Posterior cingulate gyrus (tissue), 11 donors: ENCODE data around the gene POU2AF3.

ENCODE experiments used
- DNase-seq, 10 donors: peaks; one replicate each; pipeline versions ENCODE4 v3.0.0 to v3.0.0-alpha.2; 2020 to 2021; ENCODE audit warnings: mixed read lengths in 3 of 10
- intact Hi-C: fragments of 100-400 bp; cut with DNase I; formaldehyde crosslinking; loops from one replicate; pipeline ENCODE4 v1.15.1; 2023

The POU2AF3 gene

GRCh38 chr11:111324277-111324720 lies 26.0 kb downstream of the POU2AF3 start:
- intact Hi-C loops, result no loop called here
- peak in 1 of 10 donors; percentile 82 for DNase-seq

DNA sequence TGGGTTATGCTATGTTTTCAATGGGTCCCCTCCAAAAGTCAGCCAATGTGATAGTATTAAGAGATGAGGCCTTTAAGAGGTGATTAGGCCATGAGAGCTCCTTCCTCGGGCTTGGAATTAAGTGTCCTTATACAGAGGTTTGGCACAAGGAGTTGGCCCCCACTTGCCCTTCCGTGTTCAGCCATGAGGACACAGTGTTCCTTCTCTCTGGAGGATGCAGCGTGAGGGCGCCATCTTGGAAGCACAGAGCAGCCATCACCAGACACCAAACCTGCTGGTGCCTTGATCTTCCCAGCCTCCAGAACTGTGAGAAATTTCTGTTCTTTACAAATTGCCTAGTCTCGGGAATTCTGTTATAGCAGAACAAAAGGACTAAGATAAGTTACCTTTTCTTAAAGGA lies 26.9 kb downstream of the POU2AF3 start:
- intact Hi-C loops, result no loop called here
- DNase-seq, result no peak

GRCh38 chr11:111326824-111327223 lies 28.5 kb downstream of the POU2AF3 start:
- intact Hi-C loops, result no loop called here
- DNase-seq, result no peak

DNA sequence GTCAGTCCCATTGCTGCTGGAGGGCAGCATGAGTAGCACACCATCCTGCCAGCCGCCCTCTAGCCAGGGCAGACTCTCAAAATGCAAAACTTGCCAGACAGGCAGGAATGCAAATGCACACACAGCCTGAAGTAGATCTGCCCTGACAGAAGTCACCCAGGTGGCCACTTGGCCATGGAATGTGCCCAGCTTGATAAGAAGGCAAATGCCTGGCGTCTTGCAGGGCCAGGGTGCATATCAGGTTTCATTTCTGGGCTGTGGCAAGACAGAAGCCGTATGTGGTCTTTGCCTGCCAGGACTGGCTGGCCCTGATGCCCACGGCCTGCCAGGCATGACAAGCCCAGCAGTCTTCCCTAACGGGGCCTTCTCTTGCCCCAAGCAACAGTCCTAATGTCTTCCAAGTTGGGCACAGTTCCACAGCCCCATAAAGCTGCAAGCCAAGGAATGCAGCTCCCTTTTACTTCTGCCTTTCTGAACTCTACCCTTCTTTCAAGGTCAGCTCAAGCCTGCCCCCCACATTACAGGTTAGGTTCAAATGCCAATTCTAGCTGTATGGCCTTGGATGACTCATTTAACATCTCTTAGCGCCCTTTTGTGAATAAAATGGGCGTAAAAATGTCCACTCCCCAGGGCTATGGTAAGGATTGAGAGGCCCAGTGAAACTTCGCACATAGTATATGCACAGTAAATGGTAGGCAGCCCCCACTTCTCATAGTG lies 29.7 kb downstream of the POU2AF3 start:
- intact Hi-C loops, result no loop called here
- no peak for DNase-seq

DNA sequence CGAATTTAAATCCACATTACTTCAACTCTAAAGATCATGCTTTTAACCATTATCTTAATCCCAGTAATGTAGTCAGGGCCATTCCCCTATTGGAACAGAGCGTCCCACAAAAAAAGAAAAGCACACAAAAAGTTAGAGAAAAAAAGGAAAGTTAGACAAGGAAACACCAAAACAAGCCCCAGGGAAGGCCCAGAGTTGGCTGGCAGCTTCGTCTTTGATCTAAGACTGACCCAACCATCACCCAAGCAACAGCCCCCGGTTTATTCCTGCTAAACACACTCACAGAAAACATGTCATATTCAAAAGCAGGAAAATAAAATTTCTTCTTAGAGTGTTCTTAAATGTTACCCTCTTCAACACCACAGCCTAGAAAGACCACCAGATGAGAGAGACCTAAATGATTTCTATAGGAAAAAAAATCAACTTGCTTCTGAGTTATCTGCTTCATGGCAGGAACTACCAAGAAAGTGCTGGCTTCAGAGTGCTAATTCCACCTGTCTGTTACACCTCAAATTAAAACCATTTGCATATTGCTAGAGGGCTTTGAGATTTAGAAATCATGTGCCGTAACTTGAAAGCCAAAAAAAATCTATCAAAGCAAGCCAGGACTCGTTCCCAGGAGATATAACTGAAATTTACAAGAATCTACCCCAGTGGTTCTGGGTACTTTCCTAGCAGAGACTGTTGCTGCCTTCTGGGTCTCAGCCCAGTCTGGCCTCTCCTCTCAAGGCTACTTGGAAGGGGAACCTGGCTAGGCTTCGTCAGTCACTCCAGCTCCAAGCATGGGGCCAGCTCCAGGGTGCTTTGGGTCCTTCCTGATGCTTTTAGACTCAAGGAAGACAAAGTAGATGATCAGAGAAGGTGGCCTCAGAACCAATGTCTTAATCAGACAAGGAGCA lies 31.2 kb downstream of the POU2AF3 start:
- intact Hi-C loops, result no loop called here

GRCh38 chr11:111330234-111330893 lies 32.0 kb downstream of the POU2AF3 start:
- intact Hi-C loops, result no loop called here
- DNase-seq, result no peak

More for the DNA sequence above, 31.2 kb downstream of the POU2AF3 start:
- DNase-seq, result peak in 4 of 10 donors; percentile 37 to 85 (median 42)

DNA sequence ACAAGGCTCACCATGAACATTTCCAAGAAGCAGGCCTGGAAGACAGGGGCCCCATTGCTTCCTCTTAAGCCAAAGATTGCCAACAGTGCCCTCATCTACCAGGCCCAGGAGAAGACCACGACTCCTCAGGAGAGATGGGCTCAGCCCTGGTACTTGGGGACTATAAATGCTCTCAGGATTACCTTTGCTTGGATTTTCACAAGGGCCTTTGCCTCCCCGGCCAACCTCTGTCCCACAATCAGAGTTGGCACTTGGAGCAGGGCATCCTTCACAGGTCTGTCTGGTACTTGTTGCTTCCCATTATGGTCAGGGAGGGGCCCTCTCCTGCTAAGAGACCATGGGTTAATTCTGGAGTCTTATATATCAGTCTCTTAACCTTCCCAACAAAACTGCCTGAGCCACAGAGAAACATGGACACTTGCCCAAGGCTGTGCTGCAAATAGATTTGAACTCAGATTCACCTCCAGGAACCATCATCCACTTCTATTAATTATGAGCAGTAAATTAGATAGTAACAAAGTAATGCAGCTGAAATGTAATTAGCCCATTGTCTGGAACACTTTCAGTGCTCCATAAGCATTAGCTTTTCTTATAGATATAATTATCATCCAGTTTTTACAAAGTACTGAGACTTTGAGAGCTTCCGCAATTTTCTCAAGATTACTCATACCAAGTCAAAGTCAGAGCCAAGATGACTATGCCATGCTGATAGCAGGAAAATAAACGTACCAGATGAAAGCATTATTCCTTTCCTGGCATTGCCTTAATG lies 33.5 kb downstream of the POU2AF3 start:
- intact Hi-C loops, result no loop called here
- no peak for DNase-seq

DNA sequence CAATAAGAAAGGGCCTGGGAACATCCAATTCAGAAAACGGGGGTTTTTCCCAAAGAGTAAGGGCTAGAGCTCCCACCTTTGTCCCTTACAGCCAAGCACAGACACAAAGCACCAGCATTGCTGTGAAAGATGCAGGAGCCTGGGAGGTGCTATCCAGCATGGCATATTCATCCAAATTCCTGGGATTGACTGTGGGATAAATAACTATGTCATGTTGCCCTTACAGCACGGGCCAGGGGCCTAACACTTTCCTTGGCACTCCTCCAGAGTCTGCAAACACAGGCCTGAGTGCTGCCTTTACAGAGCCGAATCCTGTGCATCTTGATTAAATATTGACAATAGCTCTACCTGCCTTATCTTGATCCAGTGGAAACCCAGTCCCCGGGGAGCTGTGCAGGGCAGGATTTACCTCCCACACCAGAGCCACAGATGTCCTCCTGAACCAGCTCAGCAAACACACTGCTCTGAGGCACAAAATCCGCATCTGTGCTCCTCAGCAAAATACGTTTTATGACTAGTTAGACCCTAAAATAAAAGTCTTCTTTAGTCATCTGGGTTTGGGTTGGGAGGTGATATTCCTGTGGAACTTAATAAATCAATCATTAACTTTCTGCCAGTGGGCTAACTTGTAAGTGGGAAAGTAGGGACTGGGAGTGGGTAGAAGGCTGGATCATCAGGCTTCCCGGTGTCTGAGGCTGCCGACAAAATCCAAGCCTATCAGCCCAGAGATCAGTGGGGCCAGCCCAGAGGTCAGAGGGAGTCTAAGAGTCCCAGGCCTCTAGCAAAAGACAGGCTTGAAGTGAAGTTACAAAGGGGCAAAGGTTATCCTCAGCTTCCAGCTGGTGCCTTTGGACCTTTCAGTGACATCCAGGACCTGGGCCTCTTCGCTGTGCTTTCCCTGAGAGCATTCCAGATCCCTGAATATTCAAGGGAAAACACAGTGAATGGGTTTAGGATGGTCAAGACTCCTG lies 36.5 kb downstream of the POU2AF3 start:
- no peak for DNase-seq
- intact Hi-C loops, result no loop called here

DNA sequence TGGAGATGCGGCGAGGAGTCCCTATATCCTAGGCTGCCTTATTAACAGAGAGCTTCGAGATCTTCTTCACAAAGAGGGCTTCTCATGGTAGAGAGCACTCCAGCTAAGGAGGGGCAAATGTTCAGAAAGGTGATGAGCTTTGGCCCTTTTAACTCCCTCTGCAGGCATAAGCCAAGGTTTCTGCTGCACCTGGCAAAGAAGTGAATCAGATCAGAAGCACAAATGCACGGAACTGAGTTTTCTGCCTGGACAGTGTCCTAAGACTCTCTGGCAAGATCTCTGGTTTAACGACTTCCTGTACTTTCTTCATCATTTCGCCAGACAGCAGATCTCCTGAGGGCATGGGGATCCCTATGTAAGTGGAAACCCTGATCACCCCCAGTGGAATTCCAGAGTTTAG lies 37.2 kb downstream of the POU2AF3 start:
- DNase-seq, result no peak
- intact Hi-C loops, result no loop called here

DNA sequence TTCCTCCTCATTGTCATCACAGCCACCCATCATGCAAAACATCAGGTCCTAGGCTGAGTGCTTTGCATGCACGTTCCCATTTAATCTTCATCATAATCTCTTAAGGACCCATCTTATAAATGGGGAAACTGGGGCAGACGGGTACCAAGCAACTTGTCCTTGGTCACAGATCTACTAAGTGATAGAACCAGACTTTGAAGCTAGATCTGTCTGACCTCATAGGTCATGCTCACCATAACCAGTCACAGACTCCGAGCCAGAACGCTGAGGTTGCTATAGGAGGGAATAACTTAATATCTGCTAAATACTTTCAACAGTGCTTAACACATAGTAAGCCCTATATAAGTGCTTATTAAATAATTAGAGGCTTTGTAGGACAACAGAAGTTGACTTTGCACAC lies 37.7 kb downstream of the POU2AF3 start:
- intact Hi-C loops, result no loop called here

DNA sequence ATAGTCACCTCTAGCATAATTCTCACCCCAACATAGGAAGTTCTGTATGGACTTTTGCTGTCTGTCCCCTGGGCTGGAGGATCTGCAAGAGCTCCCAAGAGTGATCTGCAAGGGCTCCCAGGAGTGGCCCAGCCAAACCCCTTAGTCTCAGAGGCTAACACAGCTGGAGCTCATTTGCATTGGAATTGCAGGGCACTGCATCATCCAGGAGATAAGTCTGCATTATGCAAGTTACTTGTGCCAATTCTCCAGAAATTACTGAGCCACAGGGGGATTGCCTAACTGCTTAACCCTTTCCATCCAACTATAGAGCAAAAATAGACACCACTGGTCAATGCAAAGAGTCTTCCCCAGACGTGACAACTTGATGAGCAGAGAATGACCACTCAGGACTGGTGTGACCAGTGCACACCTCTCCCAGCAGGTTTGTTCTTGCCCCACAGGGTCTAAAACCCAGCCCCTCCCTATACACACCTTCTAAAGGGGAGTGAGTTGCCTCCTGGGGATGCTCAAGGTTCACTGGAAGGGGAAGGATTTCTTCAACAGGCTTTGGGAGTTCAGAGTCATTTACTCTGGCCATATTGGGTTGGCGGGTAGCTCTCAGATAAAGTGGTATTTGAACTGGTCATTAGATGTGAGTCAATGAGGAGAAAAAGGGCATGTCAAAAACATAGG lies 38.4 kb downstream of the POU2AF3 start:
- no peak for DNase-seq
- intact Hi-C loops, result no loop called here

More for the DNA sequence above, 37.7 kb downstream of the POU2AF3 start:
- DNase-seq, result no peak

DNA sequence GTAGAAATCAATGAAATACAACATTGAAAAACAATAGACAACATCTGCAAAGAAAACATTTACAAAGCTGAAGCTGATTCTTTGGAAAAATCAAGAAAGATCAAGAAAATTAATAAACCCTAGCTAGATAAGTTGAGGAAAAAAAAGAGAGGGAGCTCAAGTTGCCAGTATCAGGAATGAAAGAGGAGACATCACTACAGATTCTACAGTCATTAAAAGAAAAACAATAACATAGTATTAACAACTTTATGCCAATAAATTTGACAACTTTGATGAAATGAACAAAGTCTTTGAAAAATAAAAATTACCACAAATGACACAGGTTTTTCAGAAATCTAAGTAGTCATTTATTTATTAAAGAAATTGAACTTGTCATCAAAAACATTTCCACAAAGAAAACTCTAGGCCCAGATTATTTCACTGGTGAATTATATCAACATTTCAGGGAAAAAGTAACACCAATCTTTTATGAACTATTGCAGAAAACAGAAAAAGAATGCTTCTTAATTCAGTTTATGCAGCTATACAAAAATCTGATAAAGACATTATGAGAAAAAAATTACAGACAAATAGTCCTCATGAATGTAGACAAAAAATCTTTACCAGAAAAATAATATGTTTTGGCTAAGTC lies 41.5 kb downstream of the POU2AF3 start:
- DNase-seq, result no peak
- intact Hi-C loops, result no loop called here

DNA sequence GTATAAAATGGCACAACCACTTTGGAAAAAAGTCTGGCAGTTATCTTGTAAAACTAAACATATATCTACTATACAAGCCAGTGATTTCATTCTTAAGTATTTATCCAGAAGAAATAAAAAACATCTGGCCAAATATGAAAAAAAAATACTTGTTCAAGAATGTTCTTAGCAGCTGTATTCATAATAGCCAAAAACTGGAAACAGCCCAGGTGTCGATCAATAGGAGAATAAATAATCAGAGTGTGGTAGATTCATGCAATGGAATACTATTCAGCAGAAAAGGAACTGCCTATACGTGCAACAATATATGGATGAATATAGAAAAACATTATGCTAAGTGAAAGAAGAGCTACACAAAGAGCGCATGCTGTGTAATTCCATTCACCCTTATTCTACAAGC lies 44.0 kb downstream of the POU2AF3 start:
- intact Hi-C loops, result no loop called here
- DNase-seq, result no peak

GRCh38 chr11:111344032-111344431 lies 45.7 kb downstream of the POU2AF3 start:
- intact Hi-C loops, result no loop called here
- no peak for DNase-seq

DNA sequence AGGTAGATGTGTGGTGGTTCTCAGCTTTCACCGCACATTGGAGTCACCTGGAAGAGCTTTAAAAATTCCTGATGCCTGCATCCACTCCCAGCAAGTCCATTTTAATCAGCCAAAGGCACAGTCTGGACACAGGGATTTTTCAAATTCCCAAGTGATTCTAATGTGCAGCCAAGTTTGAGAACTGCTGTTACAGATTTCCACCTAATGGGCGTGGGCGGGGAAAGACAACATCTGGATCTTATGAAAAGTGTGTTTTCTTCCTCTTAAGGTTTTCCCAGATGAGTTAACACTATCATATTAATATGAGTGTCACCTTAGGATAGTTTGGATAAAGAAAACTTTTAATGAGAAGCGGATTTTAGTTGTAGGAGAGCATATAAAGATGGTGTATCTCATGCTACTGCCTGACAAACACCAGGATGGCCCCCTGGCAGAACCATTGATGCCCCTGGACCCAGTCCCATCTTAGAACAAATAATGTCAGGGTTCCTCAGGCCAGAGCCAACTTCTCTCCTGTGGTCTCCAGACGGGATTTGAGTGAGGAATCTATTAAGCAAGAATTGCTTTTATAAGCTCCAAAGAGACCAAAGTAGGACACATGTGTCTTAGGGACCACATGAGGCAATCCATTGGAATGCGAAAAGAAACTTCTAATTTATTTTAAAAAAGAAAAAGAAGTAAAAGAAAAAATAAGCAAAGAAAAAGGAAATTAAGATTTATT lies 48.8 kb downstream of the POU2AF3 start:
- DNase-seq, result no peak
- intact Hi-C loops, result no loop called here

DNA sequence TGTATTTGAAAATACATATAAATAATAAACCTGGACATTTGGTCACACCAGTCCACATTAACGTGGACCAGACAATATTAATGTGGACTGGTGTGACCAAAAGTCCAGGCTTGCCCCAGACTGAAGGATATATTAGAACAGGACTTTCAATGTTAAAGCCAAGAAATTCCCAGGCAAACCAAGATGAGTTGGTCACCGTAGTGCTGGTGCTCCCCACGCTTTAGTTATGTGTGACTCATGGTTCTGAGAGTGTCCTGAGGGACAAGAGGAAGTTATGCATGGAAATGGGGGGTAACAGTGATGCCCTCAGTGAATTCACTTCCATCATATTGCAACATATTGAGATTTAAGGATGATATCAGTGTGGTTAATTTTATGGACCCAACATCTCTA lies 49.4 kb downstream of the POU2AF3 start:
- DNase-seq, result no peak
- intact Hi-C loops, result no loop called here

- intact Hi-C loops, result no loop called here
- DNase-seq, result no peak
These were observed 49.8 kb downstream of the POU2AF3 start for GRCh38 chr11:111348147-111348546.
